Chondrocyte (in vitro differentiated cells): ENCODE measurements around the gene DMWD. TPM values are rescaled to one million over a fixed set of nuclear protein-coding genes. Genes with fewer than 3 reads are reported as not detected.

ENCODE experiments used
- DNase-seq: peaks from one replicate; pipeline ENCODE4 v3.0.0; 2021; ENCODE audit warnings: mixed read lengths, low spot score
- H3K27ac Mint-ChIP-seq: one replicate; pipeline ENCODE4 v1.8.0; 2021; ENCODE audit warnings: mild to moderate bottlenecking, moderate library complexity, mixed read lengths; ENCODE audit not compliant: unreplicated experiment
- H3K27me3 Mint-ChIP-seq: 2 replicates; pipeline ENCODE4 v1.8.0; 2021; ENCODE audit warnings: low read depth, mixed read lengths
- H3K36me3 Mint-ChIP-seq: 2 replicates; pipeline ENCODE4 v1.8.0; 2021; ENCODE audit warnings: low read depth, mixed read lengths
- H3K4me1 Mint-ChIP-seq: 2 replicates; pipeline ENCODE4 v1.8.0; 2021; ENCODE audit warnings: low read depth, mild to moderate bottlenecking, mixed read lengths
- H3K4me3 Mint-ChIP-seq: one replicate; pipeline ENCODE4 v1.8.0; 2021; ENCODE audit warnings: mild to moderate bottlenecking, moderate library complexity, mixed read lengths; ENCODE audit not compliant: unreplicated experiment
- H3K9me3 Mint-ChIP-seq: 2 replicates; pipeline ENCODE4 v1.8.0; 2021; ENCODE audit warnings: low read depth, mixed read lengths
- CTCF ChIP-seq: fragments of 200-600 bp; sonication (generic); IDR thresholded peaks from 2 replicates; pipeline ENCODE4 v1.5.0; 2021; ENCODE audit warnings: antibody characterized with exemption, mild to moderate bottlenecking, moderate library complexity
- total RNA-seq: library from RNA; stranded (reverse); gene quantifications from 3 replicates; pipeline ENCODE4 v1.2.1, GENCODE V29; 2021

DMWD gene
- total RNA-seq, 1 donor from 2014 or later = 77.6 TPM

- Mint-ChIP-seq H3K4me3 (no peak overlapping the region), H3K9me3 (no peaks in the 10 kb centered on the region), H3K4me1 (peaks cover 6% of the 10 kb centered on the region), H3K27ac (no peak overlapping the region), H3K27me3 (no peaks in the 10 kb centered on the region), H3K36me3 (peaks cover 17% of the 10 kb centered on the region)
- TF ChIP-seq CTCF = no peak
- no peak for DNase-seq
Measured at GRCh38 chr19:45820413-45821102, 27.9 kb upstream of the DMWD start.

GRCh38 chr19:45819769-45820168 is 27.1 kb upstream of the DMWD start:
- no peak for TF ChIP-seq CTCF
- no peaks in the 10 kb centered on the region for H3K27me3 Mint-ChIP-seq
- H3K9me3 Mint-ChIP-seq = no peaks in the 10 kb centered on the region
- no peak overlapping the region for H3K27ac Mint-ChIP-seq
- DNase-seq = peak; percentile 90
- H3K4me3 Mint-ChIP-seq = no peak overlapping the region
- peaks cover 6% of the 10 kb centered on the region for H3K4me1 Mint-ChIP-seq
- peaks cover 15% of the 10 kb centered on the region for H3K36me3 Mint-ChIP-seq

GRCh38 chr19:45817725-45818301 is 25.2 kb upstream of the DMWD start:
- H3K36me3 Mint-ChIP-seq = peaks cover 6% of the 10 kb centered on the region
- H3K27me3 Mint-ChIP-seq = no peaks in the 10 kb centered on the region
- peaks cover 3% of the 10 kb centered on the region for H3K4me1 Mint-ChIP-seq
- no peak for TF ChIP-seq CTCF
- H3K9me3 Mint-ChIP-seq = no peaks in the 10 kb centered on the region
- peak; percentile 89 for DNase-seq
- no peak overlapping the region for H3K4me3 Mint-ChIP-seq
- peak overlapping the region; percentile 54 for H3K27ac Mint-ChIP-seq

- Mint-ChIP-seq H3K4me3 (no peak overlapping the region), H3K4me1 (peaks cover 3% of the 10 kb centered on the region), H3K9me3 (no peaks in the 10 kb centered on the region), H3K36me3 (peaks cover 6% of the 10 kb centered on the region), H3K27me3 (no peaks in the 10 kb centered on the region), H3K27ac (no peak overlapping the region)
- TF ChIP-seq CTCF = peak; percentile 98
- peak; percentile 97 for DNase-seq
Measured at GRCh38 chr19:45817010-45817724, 24.5 kb upstream of the DMWD start.

- TF ChIP-seq CTCF = no peak
- H3K9me3 Mint-ChIP-seq = no peaks in the 10 kb centered on the region
- H3K27ac Mint-ChIP-seq = no peak overlapping the region
- H3K36me3 Mint-ChIP-seq = peaks cover 6% of the 10 kb centered on the region
- DNase-seq = peak; percentile 79
- no peak overlapping the region for H3K4me3 Mint-ChIP-seq
- no peaks in the 10 kb centered on the region for H3K27me3 Mint-ChIP-seq
- peaks cover 3% of the 10 kb centered on the region for H3K4me1 Mint-ChIP-seq
Measured at GRCh38 chr19:45816236-45817009, 23.8 kb upstream of the DMWD start.
